ENCODE data around the gene CEP70.
"Not testable (repeated sequence)": the region's sequence is repeated elsewhere in the genome, so short reads cannot be mapped to it uniquely, and the experiment has no call there.

CEP70 gene

DNA sequence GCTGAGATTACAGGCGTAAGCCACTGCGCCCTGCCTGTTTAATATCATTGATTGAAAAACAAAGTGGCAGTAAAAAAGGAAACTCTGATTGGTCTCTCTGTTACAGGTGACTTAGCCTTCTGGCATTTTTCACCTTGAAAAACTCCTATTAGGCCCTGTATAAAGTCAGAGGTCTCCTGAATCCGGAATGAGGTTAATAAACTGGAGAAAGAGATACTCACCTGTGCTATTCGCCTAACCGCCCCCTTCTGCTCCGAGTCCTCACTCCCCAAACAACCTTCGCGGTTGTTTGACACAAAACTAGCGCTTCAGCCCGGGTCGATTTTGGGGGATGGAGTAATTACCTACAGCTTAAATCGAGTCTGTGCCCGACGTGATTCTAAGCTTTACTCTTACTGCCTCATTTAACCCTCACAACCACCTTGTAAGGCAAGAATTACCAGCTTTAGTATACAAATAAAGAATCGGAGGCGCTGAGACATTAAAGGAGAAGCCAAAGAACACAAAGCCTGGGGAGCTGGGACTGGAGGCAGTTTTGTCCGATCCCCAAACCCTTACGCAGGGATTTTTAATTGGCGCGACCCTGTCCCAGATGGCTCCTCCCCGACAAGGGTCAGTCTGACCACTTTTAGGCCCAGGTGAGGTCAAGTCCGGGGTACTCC lies 441 bp downstream of the CEP70 start:
- DNase-seq (ENCODE audit: low spot score), result no peak

DNA sequence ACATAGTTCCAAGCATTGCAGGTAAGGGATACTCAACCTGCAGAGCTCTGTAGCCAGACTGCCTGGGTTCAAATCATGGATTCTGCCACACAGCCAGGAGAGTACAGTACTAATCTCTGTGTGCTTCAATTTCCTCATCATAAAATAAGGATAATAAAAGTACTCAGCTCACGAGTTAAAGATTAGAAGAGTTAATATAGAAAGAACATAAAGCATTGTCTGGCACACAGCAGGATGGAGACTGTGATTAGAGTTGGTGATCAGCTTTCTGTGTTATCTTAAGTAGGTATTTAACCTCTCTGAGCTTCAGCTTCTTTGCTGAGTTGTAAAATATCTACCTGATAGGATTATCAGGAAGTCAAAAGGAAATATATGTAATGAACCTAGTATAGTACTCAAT lies 2.7 kb downstream of the CEP70 start:
- no peak for DNase-seq (ENCODE audit: low spot score)

DNA sequence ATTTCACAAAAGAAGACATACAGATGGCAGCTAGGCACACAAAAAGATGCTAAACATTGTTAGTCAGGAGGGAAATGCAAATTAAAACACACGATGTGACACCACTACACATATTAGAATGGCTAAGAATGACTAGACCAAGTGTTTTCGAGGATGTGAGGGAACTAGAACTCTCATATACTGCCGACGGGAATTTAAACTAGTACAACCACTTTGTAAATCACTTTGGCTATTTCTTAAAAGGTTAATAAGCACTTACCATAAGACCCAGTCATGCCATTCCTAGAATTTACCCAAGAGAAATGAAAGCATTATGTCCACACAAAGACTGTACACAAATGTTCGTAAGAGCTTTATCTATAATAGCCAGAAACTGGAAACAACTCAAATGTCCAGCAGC lies 5.6 kb downstream of the CEP70 start:
- DNase-seq (ENCODE audit: low spot score), result no peak

DNA sequence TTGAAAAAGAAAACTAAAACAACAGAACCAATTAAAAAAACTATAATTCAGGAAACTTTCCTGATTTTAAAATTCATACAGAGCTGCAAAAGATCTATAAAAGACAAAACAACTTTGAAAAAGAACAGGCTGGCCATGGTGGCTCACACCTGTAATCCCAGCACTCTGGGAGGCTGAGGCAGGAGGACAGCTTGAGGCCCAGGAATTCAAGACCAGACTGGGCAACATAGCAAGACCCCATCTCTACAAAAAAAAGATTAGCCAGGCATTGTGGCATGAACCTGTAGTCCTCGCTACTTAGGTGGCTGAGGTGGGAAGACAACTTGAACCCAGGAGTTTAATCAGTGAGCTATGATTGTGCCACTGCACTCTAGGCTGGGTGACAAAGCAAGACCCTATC lies 6.7 kb downstream of the CEP70 start:
- DNase-seq (ENCODE audit: low spot score), result no peak

DNA sequence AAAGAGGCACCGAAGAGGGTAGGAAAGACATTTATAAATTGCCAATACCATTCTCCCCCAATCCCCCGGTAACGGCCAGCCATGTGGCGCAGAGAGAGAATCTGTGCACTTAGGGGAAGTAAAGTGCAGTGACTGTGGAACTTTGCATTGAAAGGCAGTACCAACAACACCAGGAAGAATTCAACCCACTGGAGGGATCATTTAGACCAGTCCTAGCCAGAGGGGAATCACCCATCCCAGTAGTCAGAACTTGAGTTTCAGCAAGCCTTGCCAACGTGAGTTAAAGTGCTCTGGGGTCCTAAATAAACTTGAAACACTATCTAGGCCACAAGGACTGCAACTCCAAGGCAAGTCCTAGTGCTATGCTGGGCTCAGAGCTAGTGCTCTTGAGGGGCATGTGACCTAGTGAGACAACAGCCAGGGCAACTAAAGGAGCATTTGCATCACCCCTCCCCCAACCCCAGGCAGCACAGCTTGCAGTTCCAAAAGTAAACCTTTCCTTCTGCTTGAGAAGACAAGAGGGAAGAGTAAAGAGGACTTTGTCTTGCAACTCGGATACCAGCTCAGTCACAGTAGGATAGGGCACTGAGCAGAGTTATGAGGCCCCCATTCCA lies 15.0 kb downstream of the CEP70 start:
- DNase-seq (ENCODE audit: low spot score), result no peak

DNA sequence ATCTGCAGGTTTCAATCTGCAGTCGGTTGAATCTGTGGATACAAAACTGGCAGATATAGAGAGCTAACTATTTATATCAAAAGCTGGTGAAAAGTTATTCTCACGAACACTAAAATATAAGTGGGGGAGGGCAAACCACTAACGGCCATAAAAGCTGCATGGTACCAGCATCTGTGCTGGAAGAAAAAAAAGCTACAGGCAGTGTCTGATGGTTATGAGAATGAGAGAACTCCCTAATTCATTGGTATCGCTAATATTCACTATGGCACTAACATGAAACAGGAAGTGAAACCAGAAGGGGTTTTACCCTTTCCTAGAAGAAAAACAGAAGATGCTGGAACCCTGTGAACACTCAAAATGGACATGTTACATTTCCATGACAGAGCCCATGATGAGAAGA lies 15.9 kb downstream of the CEP70 start:
- DNase-seq (ENCODE audit: low spot score), result no peak

DNA sequence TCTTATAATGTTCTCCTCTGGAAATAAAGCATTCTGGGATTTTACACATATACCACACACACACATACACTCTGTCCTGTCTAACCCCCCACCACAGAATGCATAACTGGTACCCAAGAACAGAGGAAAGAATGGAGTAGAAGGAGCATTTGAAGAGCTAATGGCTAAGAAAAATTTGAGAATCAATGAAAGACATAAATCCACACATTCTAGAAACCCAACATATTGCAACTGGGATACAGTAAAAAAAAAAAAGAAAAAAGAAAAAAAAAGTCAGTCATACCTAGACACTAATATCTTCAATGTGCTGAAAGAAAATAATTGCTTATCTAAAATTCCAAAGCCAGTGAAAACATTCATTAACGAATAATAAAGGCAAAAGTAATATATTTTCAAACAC lies 20.9 kb downstream of the CEP70 start:
- no peak for DNase-seq (ENCODE audit: low spot score)

DNA sequence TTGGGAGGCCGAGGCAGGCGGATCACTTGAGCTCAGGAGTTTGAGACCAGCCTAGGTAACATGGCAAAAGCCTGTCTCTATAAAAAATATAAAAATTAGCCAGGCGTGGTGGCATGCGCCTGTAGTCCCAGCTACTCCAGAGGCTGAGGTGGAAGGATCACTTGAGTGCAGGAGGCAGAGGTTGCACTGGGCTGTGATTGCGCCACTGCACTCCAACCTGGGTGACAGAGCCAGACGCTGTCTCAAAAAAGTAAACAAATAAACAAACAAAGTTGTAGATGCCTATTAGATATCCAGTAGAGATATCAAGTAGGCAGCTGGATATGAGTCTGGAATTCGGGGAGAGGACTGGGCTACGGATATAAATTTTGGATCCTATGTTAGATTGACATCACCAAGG lies 24.4 kb downstream of the CEP70 start:
- DNase-seq (ENCODE audit: low spot score), result not testable (repeated sequence)

DNA sequence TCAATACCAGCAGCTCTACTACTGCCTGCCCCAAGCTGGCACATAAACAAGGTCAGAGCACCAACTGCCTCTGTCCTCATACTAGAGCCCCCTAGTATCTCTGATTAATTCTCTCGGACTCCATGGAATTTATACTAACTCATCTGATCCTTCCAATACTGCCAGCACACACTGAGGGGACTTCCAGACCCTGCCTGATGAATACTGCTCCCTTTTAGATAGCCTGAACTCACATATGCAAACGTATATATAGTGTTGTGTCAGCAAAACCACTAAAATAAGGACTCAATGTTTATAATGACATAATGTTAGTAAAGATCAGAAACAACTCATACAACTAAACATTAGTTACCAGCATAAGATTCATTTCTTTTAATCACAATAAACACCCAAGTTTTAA lies 25.0 kb downstream of the CEP70 start:
- no peak for DNase-seq (ENCODE audit: low spot score)

DNA sequence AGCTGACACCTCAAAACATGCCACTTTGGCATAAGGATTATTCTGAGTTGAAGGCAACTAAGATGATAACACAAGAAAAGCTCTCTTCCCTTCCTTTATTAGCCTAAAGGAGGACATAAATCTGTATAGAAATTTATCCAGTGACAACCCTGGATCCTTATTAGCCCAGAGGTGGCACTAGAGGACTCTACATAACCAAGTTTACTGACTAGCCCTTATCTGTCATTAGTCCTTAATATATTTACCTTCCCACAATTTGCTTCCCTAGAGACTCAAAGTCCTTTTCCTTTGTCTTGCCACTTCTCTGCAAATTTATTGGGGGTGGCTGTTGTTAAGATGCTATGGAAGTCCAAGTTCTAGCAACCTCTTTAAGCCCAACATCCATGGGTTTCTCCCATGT lies 26.7 kb downstream of the CEP70 start:
- no peak for DNase-seq (ENCODE audit: low spot score)

DNA sequence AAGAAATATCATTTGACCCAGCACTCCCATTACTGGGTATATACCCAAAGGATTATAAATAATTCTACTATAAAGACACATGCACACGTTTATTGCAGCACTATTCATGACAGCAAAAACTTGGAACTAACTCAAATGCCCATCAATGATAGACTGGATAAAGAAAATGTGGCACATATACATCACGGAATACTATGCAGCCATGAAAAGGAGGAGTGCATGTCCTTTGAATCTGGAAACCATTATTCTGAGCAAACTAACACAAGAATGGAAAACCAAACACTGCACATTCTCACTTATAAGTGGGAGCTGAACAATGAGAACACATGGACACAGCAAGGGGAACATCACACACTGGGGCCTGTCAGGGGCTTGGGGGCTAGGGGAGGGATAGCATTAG lies 27.8 kb downstream of the CEP70 start:
- DNase-seq (ENCODE audit: low spot score), result not testable (repeated sequence)

DNA sequence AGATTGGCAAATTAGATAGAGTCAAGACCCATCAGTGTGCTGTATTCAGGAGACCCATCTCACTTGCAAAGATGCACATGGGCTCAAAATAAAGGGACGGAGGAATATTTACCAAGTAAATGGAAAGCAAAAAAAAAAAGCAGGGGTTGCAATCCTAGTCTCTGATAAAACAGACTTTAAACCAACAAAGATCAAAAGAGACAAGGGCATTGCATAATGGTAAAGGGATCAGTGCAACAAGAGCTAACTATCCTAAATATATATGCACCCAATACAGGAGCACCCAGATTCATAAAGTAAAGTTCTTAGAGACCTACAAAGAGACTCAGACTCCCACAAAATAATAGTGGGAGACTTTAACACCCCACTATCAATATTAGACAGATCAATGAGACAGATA lies 31.2 kb downstream of the CEP70 start:
- DNase-seq (ENCODE audit: low spot score), result not testable (repeated sequence)

DNA sequence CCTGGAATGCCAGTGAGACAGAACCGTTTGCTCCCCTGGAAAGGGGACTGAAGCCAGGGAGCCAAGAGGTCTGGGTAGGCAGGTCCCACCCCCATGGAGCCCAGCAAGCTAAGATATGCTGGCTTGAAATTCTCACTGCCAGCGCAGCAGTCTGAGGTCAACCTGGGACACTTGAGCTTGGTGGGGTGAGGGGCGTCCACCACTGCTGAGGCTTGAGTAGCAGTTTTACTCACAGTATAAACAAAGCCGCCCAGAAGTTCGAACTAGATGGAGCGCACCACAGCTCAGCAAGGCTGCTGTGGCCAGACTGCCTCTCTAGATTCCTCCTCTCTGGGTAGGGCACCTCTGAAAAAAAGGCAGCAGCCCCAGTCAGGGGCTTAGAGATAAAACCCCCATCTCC lies 33.6 kb downstream of the CEP70 start:
- DNase-seq (ENCODE audit: low spot score), result no peak

DNA sequence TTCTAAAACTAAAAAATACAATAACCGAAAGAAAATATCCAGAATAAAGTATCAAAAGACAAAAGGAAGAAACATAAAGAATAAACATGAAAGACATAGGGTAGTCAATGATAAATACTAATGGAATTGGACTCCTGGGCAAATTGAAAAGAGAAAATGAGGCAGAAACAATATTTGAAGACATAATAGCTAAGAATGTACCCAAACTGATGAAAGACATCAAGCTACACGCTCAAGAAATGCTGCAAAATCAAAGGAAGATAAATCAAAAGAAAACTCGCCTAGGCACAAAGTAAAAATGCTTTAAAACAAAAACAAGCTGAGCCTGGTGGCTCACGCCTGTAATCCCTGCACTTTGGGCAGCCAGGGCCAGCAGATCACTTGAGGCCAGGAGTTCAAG lies 34.9 kb downstream of the CEP70 start:
- DNase-seq (ENCODE audit: low spot score), result no peak

DNA sequence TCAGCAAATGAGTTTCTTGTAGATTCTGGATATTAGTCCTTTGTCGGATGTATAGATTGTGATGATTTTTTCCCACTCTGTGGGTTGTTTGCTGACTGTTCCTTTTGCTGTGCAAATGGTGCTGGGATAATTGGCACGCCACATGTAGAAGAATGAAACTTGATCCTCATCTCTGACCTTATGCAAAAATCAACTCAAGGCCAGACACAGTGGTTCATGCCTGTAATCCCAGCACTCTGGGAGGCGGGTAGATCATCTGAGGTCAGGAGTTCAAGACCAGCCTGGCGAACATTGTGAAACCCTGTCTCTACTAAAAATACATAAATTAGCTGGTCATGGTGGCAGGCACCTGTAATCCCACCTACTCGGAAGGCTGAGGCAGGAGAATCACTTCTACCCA lies 39.3 kb downstream of the CEP70 start:
- not testable (repeated sequence) for DNase-seq (ENCODE audit: low spot score)

DNA sequence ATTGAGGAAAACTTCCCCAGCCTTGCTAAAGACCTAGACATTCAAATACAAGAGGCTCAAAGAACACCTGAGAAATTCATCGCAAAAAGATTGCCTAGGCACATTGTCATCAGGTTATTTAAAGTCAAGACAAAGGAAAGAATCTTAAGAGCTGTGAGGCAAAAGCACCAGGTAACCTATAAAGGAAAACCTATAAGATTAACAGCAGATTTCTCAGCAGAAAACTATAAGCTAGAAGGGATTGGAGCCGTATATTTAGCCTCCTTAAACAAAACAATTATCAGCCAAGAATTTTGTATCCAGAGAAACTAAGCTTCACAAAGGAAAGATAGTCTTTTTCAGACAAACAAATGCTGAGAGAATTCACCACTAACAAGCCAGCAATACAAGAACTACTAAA lies 43.1 kb downstream of the CEP70 start:
- not testable (repeated sequence) for DNase-seq (ENCODE audit: low spot score)

DNA sequence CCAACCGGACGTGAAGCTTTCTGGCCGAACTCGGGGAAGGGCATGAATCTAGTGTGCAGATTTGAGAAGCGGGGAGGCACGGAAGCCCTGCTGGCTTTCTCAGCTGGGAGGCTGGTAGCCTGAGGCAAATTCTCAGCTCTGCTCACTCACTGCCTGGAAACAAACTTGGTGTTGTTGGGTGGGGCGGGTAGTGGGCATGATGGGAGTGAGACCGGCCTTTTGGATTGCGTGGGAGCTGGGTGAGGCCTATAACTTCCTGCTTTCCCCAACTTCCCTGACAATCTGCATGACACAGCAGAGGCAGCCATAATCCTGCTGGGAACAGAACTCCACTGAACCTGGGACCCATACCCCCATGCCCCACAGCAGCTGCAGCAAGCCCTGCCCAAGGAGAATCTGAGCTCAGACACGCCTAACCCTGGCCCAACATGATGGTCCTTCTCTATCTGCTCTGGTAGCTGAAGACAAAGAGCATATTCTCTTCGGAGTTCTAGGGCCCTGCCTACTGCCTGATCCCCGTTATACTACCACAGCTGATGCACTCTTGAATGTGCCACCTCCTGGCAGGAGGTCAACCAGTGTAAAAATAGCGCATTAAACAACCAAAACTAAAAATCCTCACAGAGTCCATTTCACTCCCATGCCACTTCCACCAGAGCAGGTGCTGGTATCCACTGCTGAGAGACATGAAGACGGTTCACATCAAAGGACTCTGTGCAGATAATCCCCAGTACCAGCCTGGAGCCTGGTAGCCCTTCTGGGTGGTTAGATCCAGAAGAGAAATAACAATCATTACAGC lies 44.7 kb downstream of the CEP70 start:
- DNase-seq (ENCODE audit: low spot score), result no peak

DNA sequence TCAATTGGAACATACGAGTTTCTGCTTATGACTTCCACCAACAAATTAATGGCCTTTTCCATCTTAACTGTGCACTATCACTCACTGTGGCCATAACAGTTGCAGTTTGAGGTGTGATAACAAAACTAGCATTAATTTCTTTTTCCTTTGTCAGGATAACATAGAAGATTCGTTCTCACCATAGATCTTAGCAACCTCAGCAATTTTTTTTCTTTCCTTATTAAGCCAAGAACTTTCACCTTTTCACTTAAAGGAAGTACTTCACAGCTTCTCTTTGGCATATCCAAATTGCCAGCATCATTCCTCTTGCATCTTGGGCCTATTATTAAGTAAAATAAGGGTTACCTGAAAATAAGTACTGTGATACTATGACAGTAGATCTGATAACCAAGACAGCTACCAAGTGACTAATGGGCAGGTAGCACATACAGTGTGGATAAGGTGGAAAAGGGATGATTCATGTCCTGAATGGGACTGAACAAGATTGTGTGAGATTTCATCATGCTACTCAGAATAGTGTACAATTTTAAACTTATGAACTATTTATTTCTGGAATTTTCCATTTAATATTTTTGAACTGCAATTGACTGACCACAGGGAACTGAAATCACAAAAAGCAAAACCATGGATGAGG lies 46.6 kb downstream of the CEP70 start:
- DNase-seq (ENCODE audit: low spot score), result no peak

DNA sequence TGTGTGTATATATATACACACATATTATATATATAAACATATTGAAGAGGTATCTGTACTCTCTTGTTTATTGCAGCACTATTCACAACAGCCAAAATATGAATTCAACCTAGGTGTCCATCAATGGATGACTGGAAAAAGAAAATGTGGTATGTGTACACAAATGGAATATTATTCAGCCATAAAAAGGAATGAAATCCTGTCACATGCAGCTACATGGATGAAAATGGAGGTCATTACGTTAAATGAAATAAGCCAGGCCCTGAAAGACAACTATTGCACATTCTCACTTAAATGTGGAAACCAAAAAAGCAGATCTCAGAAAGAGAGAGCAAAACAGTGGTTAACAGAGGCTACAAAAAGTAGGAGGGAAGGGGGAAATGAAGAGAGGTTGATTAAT lies 49.5 kb downstream of the CEP70 start:
- no peak for DNase-seq (ENCODE audit: low spot score)

DNA sequence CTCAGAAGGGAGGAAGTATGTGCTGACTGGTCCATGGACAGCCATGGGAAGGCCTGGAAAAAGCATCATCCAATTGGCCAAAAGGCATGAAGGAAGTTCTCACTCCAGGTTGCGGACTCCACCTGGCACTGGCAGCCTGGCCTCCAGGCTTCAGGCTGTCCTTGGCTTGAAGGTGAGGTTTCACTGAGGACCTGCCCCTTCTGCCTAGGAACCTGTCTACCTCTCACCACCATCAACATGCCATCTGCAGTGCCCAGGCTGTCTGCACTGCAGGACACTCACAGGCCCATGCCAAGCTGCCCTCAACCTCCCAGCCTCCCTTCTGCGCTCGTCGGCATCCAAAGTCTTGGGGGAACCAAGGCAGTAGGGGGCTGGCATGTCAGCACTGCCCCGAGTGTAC lies 51.1 kb downstream of the CEP70 start:
- DNase-seq (ENCODE audit: low spot score), result no peak

DNA sequence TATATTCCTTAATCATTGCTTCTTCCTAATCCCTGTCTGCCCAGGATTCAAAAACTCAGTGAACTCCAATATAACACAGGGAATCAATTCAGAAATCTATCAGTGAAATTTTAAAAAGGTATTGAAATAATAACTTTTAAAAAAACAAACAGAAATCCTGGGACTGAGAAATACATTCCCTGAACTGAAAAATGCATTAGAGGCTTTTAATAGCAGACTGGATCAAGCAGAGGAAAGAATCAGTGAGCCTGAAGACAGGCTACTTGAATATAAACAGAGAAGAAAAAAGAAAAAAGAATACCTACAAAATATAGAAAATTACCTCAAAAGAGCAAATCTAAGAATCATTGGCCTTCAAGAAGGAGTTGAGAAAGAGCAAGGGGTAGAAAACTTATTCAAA lies 54.7 kb downstream of the CEP70 start:
- DNase-seq (ENCODE audit: low spot score), result no peak

DNA sequence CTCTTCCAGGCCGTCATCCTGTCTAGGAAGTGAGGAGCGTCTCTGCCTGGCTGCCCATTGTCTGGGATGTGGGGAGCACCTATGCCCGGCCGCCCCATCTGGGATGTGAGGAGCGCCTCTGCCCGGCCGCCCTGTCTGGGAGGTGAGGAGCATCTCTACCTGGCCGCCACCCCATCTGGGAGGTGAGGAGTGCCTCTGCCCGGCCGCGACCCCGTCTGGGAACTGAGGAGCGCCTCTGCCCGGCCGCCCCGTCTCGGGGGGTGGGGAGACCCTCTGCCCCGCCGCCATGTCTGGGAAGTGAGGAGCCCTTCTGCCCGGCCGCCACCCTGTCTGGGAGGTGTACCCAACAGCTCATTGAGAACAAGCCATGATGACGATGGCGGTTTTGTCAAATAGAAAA lies 72.6 kb downstream of the CEP70 start:
- DNase-seq (ENCODE audit: low spot score), result not testable (repeated sequence)

Measured in pons (tissue), 1 donor.